HepG2 (cell line): ENCODE measurements around the gene PCDHB3. TPM values are rescaled to one million over a fixed set of nuclear protein-coding genes. Genes with fewer than 3 reads are reported as not detected.

Experiments used
- ATF4 ChIP-seq, 2 experiments: fragments of 450-650 bp in 1 of 2; sonication (generic) in 1 of 2; formaldehyde crosslinking; IDR thresholded peaks; 2 replicates each; pipeline versions ENCODE4 v1.5.0 to v1.8.0; 2020 to 2022; ENCODE audit warnings: mild to moderate bottlenecking in 1 of 2, missing genetic modification reagents in 1 of 2
- BORCS8-MEF2B ChIP-seq: sonication (generic); formaldehyde crosslinking; IDR thresholded peaks from 2 replicates; pipeline ENCODE4 v1.8.0; 2022; ENCODE audit warnings: mild to moderate bottlenecking, missing genetic modification reagents
- ETV5 ChIP-seq: IDR thresholded peaks from 2 replicates; pipeline ENCODE4 v1.6.1; 2018; ENCODE audit warnings: missing biosample characterization, missing genetic modification reagents, inconsistent platforms, borderline replicate concordance
- FOSL1 ChIP-seq: sonication (generic); formaldehyde crosslinking; IDR thresholded peaks from 2 replicates; pipeline ENCODE4 v1.9.0; 2021; ENCODE audit warnings: missing genetic modification reagents, borderline replicate concordance
- HNF4G ChIP-seq, 2 experiments: sonication (generic) in 1 of 2; formaldehyde crosslinking in 1 of 2; IDR thresholded peaks; 2 replicates each; pipeline versions ENCODE4 v1.4.0 to v1.6.1; 2011 to 2020; ENCODE audit warnings: borderline replicate concordance in 2 of 2, low read depth in 2 of 2, mild to moderate bottlenecking in 2 of 2, low read length in 1 of 2, missing genetic modification reagents in 1 of 2, moderate library complexity in 1 of 2
- HNRNPLL ChIP-seq: fragments of 200-400 bp; formaldehyde crosslinking; IDR thresholded peaks from 2 replicates; pipeline ENCODE4 v1.6.1; 2017; ENCODE audit warnings: mild to moderate bottlenecking, low read depth, low read length; ENCODE audit not compliant: poor library complexity, severe bottlenecking
- KDM2A ChIP-seq: sonication (generic); formaldehyde crosslinking; IDR thresholded peaks from 2 replicates; pipeline ENCODE4 v1.4.0; 2020; ENCODE audit warnings: low read depth, missing genetic modification reagents, borderline replicate concordance
- MAFF ChIP-seq: IDR thresholded peaks from 2 replicates; pipeline ENCODE4 v1.6.1; 2011; ENCODE audit warnings: low read depth, low read length, improper control_type of control experiment
- MIER2 ChIP-seq: IDR thresholded peaks from 2 replicates; pipeline ENCODE4 v1.6.1; 2016; ENCODE audit warnings: missing biosample characterization, missing genetic modification reagents
- PHF21A ChIP-seq: sonication (generic); formaldehyde crosslinking; IDR thresholded peaks from 2 replicates; pipeline ENCODE4 v1.5.0; 2020; ENCODE audit warnings: mild to moderate bottlenecking, missing genetic modification reagents
- RORA ChIP-seq: sonication (generic); formaldehyde crosslinking; IDR thresholded peaks from 2 replicates; pipeline ENCODE4 v1.5.0; 2020; ENCODE audit warnings: mild to moderate bottlenecking, missing genetic modification reagents, moderate library complexity
- THAP9 ChIP-seq: sonication (generic); formaldehyde crosslinking; IDR thresholded peaks from 2 replicates; pipeline ENCODE4; 2020; ENCODE audit warnings: missing genetic modification reagents, mild to moderate bottlenecking, borderline replicate concordance
- ZBTB38 ChIP-seq: sonication (generic); formaldehyde crosslinking; IDR thresholded peaks from 2 replicates; pipeline ENCODE4 v1.5.1; 2020; ENCODE audit warnings: mild to moderate bottlenecking, missing genetic modification reagents
- ZBTB7B ChIP-seq: sonication (generic); formaldehyde crosslinking; IDR thresholded peaks from 2 replicates; pipeline ENCODE4 v1.4.0; 2020; ENCODE audit warnings: missing genetic modification reagents
- ZFP62 ChIP-seq: sonication (generic); formaldehyde crosslinking; IDR thresholded peaks from 2 replicates; pipeline ENCODE4 v1.4.0; 2020; ENCODE audit warnings: missing genetic modification reagents
- ZMAT5 ChIP-seq: sonication (generic); formaldehyde crosslinking; IDR thresholded peaks from 2 replicates; pipeline ENCODE4 v1.5.0; 2020; ENCODE audit warnings: mild to moderate bottlenecking, low read depth, missing genetic modification reagents, borderline replicate concordance
- ZMYM4 ChIP-seq: sonication (generic); formaldehyde crosslinking; IDR thresholded peaks from 2 replicates; pipeline ENCODE4 v1.8.1; 2023; ENCODE audit warnings: mild to moderate bottlenecking, missing genetic modification reagents
- ZNF354B ChIP-seq: sonication (generic); formaldehyde crosslinking; IDR thresholded peaks from 2 replicates; pipeline ENCODE4 v1.8.0; 2022; ENCODE audit warnings: mild to moderate bottlenecking, missing genetic modification reagents
- ZNF512B ChIP-seq: sonication (generic); formaldehyde crosslinking; IDR thresholded peaks from 2 replicates; pipeline ENCODE4 v1.5.1; 2020; ENCODE audit warnings: missing genetic modification reagents, mild to moderate bottlenecking, borderline replicate concordance
- ZNF576 ChIP-seq: sonication (generic); formaldehyde crosslinking; IDR thresholded peaks from 2 replicates; pipeline ENCODE4 v1.4.0; 2020; ENCODE audit warnings: mild to moderate bottlenecking, missing genetic modification reagents
- polyA plus RNA-seq, 8 experiments: library from polyadenylated mRNA; depleted of rRNA in 3 of 8; stranded (reverse) in 7 of 8; unstranded in 1 of 8; fragments of >200 nt; fragmentation: Illumina TruSeq in 4 of 8; extraction: Trizol in 4 of 8; gene quantifications; 2 replicates each; pipeline versions ENCODE4 v1.2.1 to v1.2.3, GENCODE V29; 2011 to 2016; ENCODE audit warnings: low read depth in 4 of 8, missing spikeins in 1 of 8, mixed read lengths in 1 of 8; ENCODE audit not compliant: insufficient read depth in 1 of 8
- total RNA-seq, 5 experiments: library from RNA; depleted of rRNA; stranded (reverse); fragments of >200 nt; fragmentation: Illumina TruSeq; extraction: Trizol; gene quantifications; 2 replicates each; pipeline ENCODE4 v1.2.3, GENCODE V29; 2016; ENCODE audit warnings: low read depth in 1 of 5

PCDHB3 gene
- total and polyA plus RNA-seq, 2 of the 13 experiments (the other 11 are each of a cell fraction or from before 2014, with no cell fraction given) = 0.25 to 0.29 TPM

GRCh38 chr5:141094481-141095262, 5.6 kb upstream of the PCDHB3 start, which contains the start of gene PCDHB2 (continued):
- TF ChIP-seq ZMAT5 (CRISPR knock-in tag) = no peak
- TF ChIP-seq ZMYM4 (CRISPR knock-in tag) = peak; percentile 63
- no peak for TF ChIP-seq ZNF354B
- TF ChIP-seq HNRNPLL = no peak
- TF ChIP-seq ZFP62 = no peak
- peak; percentile 42; the same call in 1 of the 2 replicates for TF ChIP-seq MIER2 (CRISPR knock-in tag)
- no peak for TF ChIP-seq BORCS8-MEF2B
- TF ChIP-seq ETV5 (CRISPR knock-in tag) = no peak
- TF ChIP-seq MAFF = no peak
- no peak for TF ChIP-seq ATF4 (CRISPR knock-in tag; IDR thresholded peaks at IDR 0.05)
- no peak for TF ChIP-seq ZNF576 (CRISPR knock-in tag)
- TF ChIP-seq ZBTB7B (CRISPR knock-in tag) = no peak
- peak; percentile 69; the same call in 1 of the 2 replicates for TF ChIP-seq KDM2A (CRISPR knock-in tag)
- TF ChIP-seq ZNF512B (CRISPR knock-in tag) = peak; percentile 51; the same call in 1 of the 2 replicates
- TF ChIP-seq FOSL1 (CRISPR knock-in tag) = no peak
- 0 out of 2 replicates have a peak, but pooled peaks have one; percentile 23 for TF ChIP-seq ZBTB38 (CRISPR knock-in tag)
- peak; percentile 22; the same call in 1 of the 2 replicates for TF ChIP-seq THAP9
- no peak for TF ChIP-seq HNF4G (IDR thresholded peaks at IDR 0.05; ENCODE audit: borderline replicate concordance, low read depth, low read length)
- TF ChIP-seq HNF4G (CRISPR knock-in tag; IDR thresholded peaks at IDR 0.05; ENCODE audit: borderline replicate concordance, low read depth) = no peak
- 0 out of 2 replicates have a peak, but pooled peaks have one; percentile 61 for TF ChIP-seq RORA
- no peak; the same call in 1 of the 2 replicates for TF ChIP-seq PHF21A (CRISPR knock-in tag)
